Keratinocyte (primary cell): ENCODE data around the gene NUMB. TPM values are rescaled to one million over a fixed set of nuclear protein-coding genes. Genes with fewer than 3 reads are reported as not detected.
"Not testable (repeated sequence)": the region's sequence is repeated elsewhere in the genome, so short reads cannot be mapped to it uniquely, and the experiment has no call there.

Experiments
- DNase-seq: peaks from one replicate; pipeline ENCODE4 v3.0.0-alpha.2; 2011; ENCODE audit warnings: low read depth, missing footprints, low spot score
- FAIRE-seq: peaks from 2 replicates; lab custom pipeline; 2011; peaks lifted over from hg19 to GRCh38; lab: Jason Lieb, UNC
- H2AFZ ChIP-seq: 2 replicates; pipeline ENCODE4 v1.6.0; 2012; ENCODE audit warnings: low read length, control low read depth, inconsistent platforms; ENCODE audit not compliant: control insufficient read depth
- H3K27ac ChIP-seq: 2 replicates; pipeline ENCODE4 v1.5.1; 2011; ENCODE audit warnings: low read length; ENCODE audit not compliant: control insufficient read depth, insufficient read depth
- H3K27me3 ChIP-seq: 3 replicates; pipeline ENCODE4 v1.6.0; 2011; ENCODE audit warnings: low read length; ENCODE audit not compliant: control insufficient read depth, insufficient read depth; ENCODE audit errors: extremely low read depth
- H3K36me3 ChIP-seq, 2 experiments: 2 replicates in 1 of 2; 3 replicates in 1 of 2; pipeline ENCODE4 v1.5.1; 2011; ENCODE audit warnings: low read length in 2 of 2, mild to moderate bottlenecking in 1 of 2; ENCODE audit not compliant: control insufficient read depth in 2 of 2, insufficient read depth in 2 of 2; ENCODE audit errors: extremely low read depth in 1 of 2
- H3K4me1 ChIP-seq: 3 replicates; pipeline ENCODE4 v1.5.1; 2011; ENCODE audit warnings: low read length; ENCODE audit not compliant: control insufficient read depth, insufficient read depth; ENCODE audit errors: extremely low read depth
- H3K4me2 ChIP-seq: 3 replicates; pipeline ENCODE4 v1.6.0; 2011; ENCODE audit warnings: low read depth, low read length; ENCODE audit not compliant: control insufficient read depth, insufficient read depth; ENCODE audit errors: extremely low read depth
- H3K4me3 ChIP-seq, 3 experiments: fragments of 200-600 bp in 1 of 3; sonication (generic) in 1 of 3; 2 replicates in 2 of 3; 3 replicates in 1 of 3; pipeline ENCODE4 v1.5.1; 2011 to 2016; ENCODE audit warnings: low read length in 3 of 3, mild to moderate bottlenecking in 3 of 3, control low read depth in 2 of 3, inconsistent platforms in 1 of 3, low read depth in 1 of 3, mixed read lengths in 1 of 3, mixed run types in 1 of 3, moderate library complexity in 1 of 3; ENCODE audit not compliant: control insufficient read depth in 2 of 3, insufficient read depth in 2 of 3; ENCODE audit errors: extremely low read depth in 1 of 3
- H3K79me2 ChIP-seq: 2 replicates; pipeline ENCODE4 v1.6.0; 2012; ENCODE audit warnings: low read length; ENCODE audit not compliant: control insufficient read depth, insufficient read depth
- H3K9ac ChIP-seq: 3 replicates; pipeline ENCODE4 v1.6.0; 2011; ENCODE audit warnings: low read length; ENCODE audit not compliant: control insufficient read depth, insufficient read depth; ENCODE audit errors: extremely low read depth
- H3K9me1 ChIP-seq: 3 replicates; pipeline ENCODE4 v1.6.0; 2011; ENCODE audit warnings: low read length; ENCODE audit not compliant: control insufficient read depth, insufficient read depth; ENCODE audit errors: extremely low read depth
- H3K9me3 ChIP-seq: 2 replicates; pipeline ENCODE4 v1.5.1; 2012; ENCODE audit warnings: low read depth, low read length; ENCODE audit not compliant: control insufficient read depth
- H4K20me1 ChIP-seq: 3 replicates; pipeline ENCODE4 v1.6.0; 2011; ENCODE audit warnings: low read length; ENCODE audit not compliant: control insufficient read depth, insufficient read depth; ENCODE audit errors: extremely low read depth
- CTCF ChIP-seq, 3 experiments: IDR thresholded peaks in 1 of 3; conservative IDR thresholded peaks in 1 of 3; optimal IDR thresholded peaks in 1 of 3; 2 replicates in 2 of 3; 3 replicates in 1 of 3; pipeline versions ENCODE3 to v1.5.1; 2011; ENCODE audit warnings: low read length in 3 of 3, mild to moderate bottlenecking in 3 of 3, moderate library complexity in 2 of 3, control low read depth in 1 of 3, inconsistent platforms in 1 of 3; ENCODE audit not compliant: insufficient read depth in 2 of 3; ENCODE audit errors: extremely low read depth in 1 of 3
- EZH2 ChIP-seq: IDR thresholded peaks from one replicate; pipeline ENCODE4 v1.6.1; 2012; ENCODE audit warnings: inconsistent platforms, mild to moderate bottlenecking, low read length, moderate library complexity
- dilution Hi-C: fragments of 300-500 bp; cut with MboI; formaldehyde crosslinking; loops from one replicate; pipeline ENCODE4 v1.7.0; 2020; ENCODE audit warnings: low sequenced_read_pairs; ENCODE audit not compliant: extremely low pct_ligation_motif_present
- polyA plus RNA-seq, 5 experiments: library from polyadenylated mRNA; depleted of rRNA in 3 of 5; stranded (reverse) in 3 of 5; stranded (forward) in 1 of 5; unstranded in 1 of 5; fragments of >200 nt; gene quantifications; 1 replicate in 1 of 5; 2 replicates in 3 of 5; 3 replicates in 1 of 5; pipeline versions ENCODE4 v1.2.1 to v1.2.3, GENCODE V29; 2011 to 2012; ENCODE audit warnings: missing spikeins in 2 of 5, low read depth in 1 of 5, low replicate concordance in 1 of 5

NUMB gene
- polyA plus RNA-seq, 1 donor (not counting 4 experiments of a cell fraction or from before 2014, with no cell fraction given), result 110 TPM

GRCh38 chr14:73418227-73418626 is 40.1 kb downstream of the NUMB start:
- H3K9ac ChIP-seq, result no peak overlapping the region
- H3K4me2 ChIP-seq, result no peak overlapping the region
- H3K9me1 ChIP-seq, result no peaks in the 10 kb centered on the region
- FAIRE-seq, result no peak
- H3K27ac ChIP-seq, result no peak overlapping the region
- peaks cover 4% of the 10 kb centered on the region for H4K20me1 ChIP-seq
- H3K4me3 ChIP-seq, result no peak overlapping the region
- no peak for TF ChIP-seq EZH2
- no peak for TF ChIP-seq CTCF (optimal IDR thresholded peaks at IDR 0.05 in 1 of 3, IDR thresholded peaks at IDR 0.05 in 1 of 3, conservative IDR thresholded peaks at IDR 0.05 in 1 of 3; ENCODE audit: extremely low read depth in 1 of 3, insufficient read depth in 2 of 3, low read length in 3 of 3)
- DNase-seq, result no peak
- peaks cover 9 to 10% of the 10 kb centered on the region in 2 experiments for H3K36me3 ChIP-seq
- H3K9me3 ChIP-seq, result no peaks in the 10 kb centered on the region
- no peaks in the 10 kb centered on the region for H3K4me1 ChIP-seq
- peaks cover 79% of the 10 kb centered on the region for H3K79me2 ChIP-seq
- dilution Hi-C loops, result no loop called here
- H3K27me3 ChIP-seq, result no peaks in the 10 kb centered on the region
- no peak overlapping the region for H2AFZ ChIP-seq

GRCh38 chr14:73406248-73406647 is 52.1 kb downstream of the NUMB start:
- H4K20me1 ChIP-seq, H3K9ac ChIP-seq, H3K36me3 ChIP-seq, H2AFZ ChIP-seq, H3K9me1 ChIP-seq, H3K27ac ChIP-seq, H3K4me3 ChIP-seq, dilution Hi-C loops, H3K27me3 ChIP-seq, H3K4me2 ChIP-seq, DNase-seq, H3K4me1 ChIP-seq, H3K9me3 ChIP-seq, FAIRE-seq: not testable (repeated sequence)
- peaks cover 32% of the 10 kb centered on the region for H3K79me2 ChIP-seq

GRCh38 chr14:73403181-73403752 is 55.1 kb downstream of the NUMB start:
- H3K9me3 ChIP-seq, result no peaks in the 10 kb centered on the region
- no peaks in the 10 kb centered on the region for H3K27me3 ChIP-seq
- H3K9ac ChIP-seq, result no peak overlapping the region
- H3K36me3 ChIP-seq, result peaks cover 3 to 7% of the 10 kb centered on the region in 2 experiments
- DNase-seq (no peak), FAIRE-seq (no peak)
- H3K4me3 ChIP-seq, result no peak overlapping the region
- no peak overlapping the region for H3K27ac ChIP-seq
- H3K79me2 ChIP-seq, result peaks cover 37% of the 10 kb centered on the region
- no peak overlapping the region for H3K4me2 ChIP-seq
- TF ChIP-seq EZH2, result no peak
- no peak for TF ChIP-seq CTCF (optimal IDR thresholded peaks at IDR 0.05 in 1 of 3, IDR thresholded peaks at IDR 0.05 in 1 of 3, conservative IDR thresholded peaks at IDR 0.05 in 1 of 3; ENCODE audit: extremely low read depth in 1 of 3, insufficient read depth in 2 of 3, low read length in 3 of 3)
- no peaks in the 10 kb centered on the region for H3K4me1 ChIP-seq
- H3K9me1 ChIP-seq, result no peaks in the 10 kb centered on the region
- no peak overlapping the region for H2AFZ ChIP-seq
- dilution Hi-C loops, result no loop called here
- no peaks in the 10 kb centered on the region for H4K20me1 ChIP-seq
